Choroid plexus epithelial cell (primary cell): ENCODE results near the gene MTOR.

ENCODE experiments used
- DNase-seq: peaks from one replicate; pipeline ENCODE4 v3.0.0-alpha.2; 2010; ENCODE audit warnings: low read depth
- H3K4me3 ChIP-seq: 2 replicates; pipeline ENCODE4 v1.5.1; 2011; ENCODE audit warnings: low read depth, mild to moderate bottlenecking, control low read depth, low read length, moderate library complexity
- TF ChIP-seq, protein P1 (sequence below): conservative IDR thresholded peaks from 2 replicates; pipeline ENCODE4 v1.5.1; 2011; ENCODE audit warnings: low read depth, mild to moderate bottlenecking, control low read depth, inconsistent platforms, low read length, moderate library complexity

Gene MTOR

DNA sequence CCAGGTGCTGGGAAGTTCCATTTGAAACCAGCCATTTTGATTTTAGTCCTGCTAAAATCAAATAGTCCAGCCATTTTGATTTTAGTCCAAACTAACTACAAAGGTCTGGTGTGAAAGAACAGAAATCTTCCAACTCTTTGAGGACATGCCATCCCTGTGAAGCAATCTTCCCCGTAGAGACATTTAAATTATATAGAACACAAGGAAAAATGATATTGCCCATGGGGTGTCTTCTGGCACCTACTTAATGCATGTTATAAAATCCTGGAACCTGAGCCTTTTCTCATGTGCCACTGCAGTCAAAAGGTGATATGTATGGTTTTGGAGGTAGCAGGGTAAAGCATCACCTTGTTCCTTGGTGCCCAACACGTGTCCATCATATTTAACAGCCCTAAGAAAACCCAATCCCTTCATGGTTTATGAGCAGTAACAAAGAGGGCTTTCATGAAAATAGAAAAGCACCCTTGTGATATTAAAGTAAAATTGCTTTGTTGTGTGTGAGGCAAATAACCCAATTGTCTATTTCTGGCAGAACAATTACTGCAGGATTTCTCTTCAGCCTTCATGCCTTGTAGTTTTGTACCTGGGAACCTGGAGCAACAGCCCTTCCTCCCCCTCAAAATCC lies 46.9 kb downstream of the MTOR start:
- no peak overlapping the region for H3K4me3 ChIP-seq
- no peak for DNase-seq
- TF ChIP-seq, protein P1, sequence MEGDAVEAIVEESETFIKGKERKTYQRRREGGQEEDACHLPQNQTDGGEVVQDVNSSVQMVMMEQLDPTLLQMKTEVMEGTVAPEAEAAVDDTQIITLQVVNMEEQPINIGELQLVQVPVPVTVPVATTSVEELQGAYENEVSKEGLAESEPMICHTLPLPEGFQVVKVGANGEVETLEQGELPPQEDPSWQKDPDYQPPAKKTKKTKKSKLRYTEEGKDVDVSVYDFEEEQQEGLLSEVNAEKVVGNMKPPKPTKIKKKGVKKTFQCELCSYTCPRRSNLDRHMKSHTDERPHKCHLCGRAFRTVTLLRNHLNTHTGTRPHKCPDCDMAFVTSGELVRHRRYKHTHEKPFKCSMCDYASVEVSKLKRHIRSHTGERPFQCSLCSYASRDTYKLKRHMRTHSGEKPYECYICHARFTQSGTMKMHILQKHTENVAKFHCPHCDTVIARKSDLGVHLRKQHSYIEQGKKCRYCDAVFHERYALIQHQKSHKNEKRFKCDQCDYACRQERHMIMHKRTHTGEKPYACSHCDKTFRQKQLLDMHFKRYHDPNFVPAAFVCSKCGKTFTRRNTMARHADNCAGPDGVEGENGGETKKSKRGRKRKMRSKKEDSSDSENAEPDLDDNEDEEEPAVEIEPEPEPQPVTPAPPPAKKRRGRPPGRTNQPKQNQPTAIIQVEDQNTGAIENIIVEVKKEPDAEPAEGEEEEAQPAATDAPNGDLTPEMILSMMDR = no peak

DNA sequence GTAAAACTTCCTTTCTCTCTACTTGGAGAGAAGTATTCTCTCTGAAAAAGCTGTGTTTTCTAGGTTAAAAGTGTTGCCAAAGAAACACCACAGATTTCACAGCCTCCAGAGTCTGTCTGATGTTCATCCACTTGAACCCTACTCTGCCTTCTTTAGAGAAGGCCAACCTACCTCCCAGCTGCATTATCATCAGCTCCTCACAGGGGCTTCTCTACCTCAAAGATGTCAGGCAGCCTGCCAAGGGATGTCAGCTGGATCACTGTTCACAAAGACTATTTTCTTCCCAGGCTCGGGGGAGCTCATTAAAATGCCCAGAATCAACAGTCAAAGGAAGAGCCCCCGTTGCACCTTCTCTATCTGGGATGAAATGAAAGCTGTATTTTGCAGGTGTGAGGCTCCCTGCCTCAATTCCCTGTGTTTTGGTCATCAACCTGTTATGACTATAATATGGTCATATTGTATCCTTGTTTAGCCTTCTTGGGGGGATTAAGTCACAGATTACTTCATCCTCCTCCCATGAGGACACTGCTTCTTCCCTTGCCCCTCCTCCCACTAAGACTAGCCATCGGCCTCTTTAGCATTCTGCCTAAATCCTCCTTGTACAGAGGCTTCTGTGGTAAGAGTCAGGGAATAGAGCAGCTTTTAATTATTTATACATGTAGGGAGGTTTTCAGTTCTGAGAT lies 47.5 kb downstream of the MTOR start:
- DNase-seq = no peak
- TF ChIP-seq, protein P1 = no peak
- no peak overlapping the region for H3K4me3 ChIP-seq

DNA sequence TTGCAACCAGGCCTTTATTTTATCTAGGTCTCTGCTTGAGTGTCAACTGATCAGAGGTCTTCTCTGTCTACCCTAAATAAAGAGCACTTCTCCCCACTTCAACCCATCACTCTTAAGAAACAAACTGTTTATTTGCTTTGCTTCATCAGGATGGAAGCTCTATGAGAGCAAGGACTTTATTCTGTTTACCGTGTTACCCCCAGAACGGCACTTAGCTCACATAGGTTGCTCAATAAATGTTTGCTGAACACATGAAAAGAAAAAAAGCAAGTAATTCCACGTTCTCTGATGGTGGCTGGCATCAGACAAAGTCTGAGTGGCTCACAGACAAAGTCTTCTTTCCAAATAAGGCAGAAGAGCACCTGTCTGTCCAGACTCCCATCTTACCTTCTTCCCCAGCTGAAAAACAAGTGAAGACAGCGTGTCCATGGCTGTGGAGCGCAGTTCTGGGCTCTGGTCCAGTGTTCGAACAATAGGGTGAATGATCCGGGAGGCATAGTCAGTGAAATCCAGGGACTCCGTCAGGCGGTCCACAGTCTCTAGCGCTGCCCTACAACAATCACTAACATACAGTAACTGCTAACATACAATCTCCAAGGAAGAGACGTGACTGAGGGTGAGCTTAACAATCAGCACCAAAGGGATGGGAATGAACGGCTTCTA lies 50.3 kb downstream of the MTOR start:
- TF ChIP-seq, protein P1 = no peak
- no peak for DNase-seq
- H3K4me3 ChIP-seq = no peak overlapping the region

DNA sequence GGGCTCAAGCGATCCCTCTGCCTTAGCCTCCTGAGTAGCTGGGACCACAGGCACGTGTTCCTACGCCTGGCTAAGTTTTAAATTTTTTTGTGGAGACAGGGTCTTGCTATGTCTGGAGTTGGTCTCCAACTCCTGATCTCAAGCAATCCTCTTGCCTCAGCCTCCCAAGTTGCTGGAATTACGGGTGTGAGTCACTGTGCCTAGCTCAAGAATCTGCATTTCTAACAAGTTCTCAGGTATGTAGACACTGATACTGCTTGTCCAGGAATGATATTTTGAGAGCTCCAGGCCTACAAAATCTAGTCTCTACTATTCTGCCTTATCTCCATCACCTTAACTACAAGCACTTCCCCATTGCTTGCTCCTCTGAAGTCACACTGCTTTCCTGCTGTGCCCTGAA lies 50.9 kb downstream of the MTOR start:
- H3K4me3 ChIP-seq = no peak overlapping the region
- no peak for DNase-seq
- TF ChIP-seq, protein P1 = no peak

DNA sequence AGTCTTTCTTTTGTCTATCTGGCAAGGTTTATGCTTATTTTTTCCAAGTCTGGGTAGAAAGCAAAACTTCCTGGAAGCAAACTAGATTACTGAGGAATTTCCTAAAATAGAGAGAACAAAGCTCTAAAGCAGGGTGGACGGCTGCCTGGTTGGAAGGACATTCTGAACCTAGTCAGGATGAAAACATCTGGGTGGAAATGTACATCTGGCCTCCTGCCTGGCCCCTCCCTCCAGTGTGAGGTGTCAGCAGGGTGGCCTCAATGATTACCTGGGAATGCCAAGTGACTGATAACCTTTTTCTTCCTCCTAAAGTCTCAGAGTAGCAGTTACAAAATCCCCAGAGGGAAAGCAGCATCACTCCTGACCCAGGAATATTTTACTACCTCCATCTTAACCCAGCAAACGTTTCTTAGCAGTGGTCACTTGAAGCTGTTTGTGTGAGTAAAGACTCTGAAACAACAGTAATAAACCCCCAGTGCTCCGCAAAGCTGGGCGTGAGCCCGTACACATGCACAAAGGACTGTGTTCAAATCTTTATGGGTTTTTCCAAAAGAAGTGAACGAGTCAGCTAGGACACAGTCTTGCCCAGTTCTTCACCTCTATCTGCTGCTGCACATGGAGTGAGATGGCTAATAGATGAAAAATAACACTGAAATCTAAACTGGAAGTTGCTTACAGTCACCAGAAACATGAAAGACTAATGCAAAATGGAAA lies 54.3 kb downstream of the MTOR start:
- TF ChIP-seq, protein P1 = no peak
- H3K4me3 ChIP-seq = no peak overlapping the region
- peak; percentile 14 for DNase-seq

DNA sequence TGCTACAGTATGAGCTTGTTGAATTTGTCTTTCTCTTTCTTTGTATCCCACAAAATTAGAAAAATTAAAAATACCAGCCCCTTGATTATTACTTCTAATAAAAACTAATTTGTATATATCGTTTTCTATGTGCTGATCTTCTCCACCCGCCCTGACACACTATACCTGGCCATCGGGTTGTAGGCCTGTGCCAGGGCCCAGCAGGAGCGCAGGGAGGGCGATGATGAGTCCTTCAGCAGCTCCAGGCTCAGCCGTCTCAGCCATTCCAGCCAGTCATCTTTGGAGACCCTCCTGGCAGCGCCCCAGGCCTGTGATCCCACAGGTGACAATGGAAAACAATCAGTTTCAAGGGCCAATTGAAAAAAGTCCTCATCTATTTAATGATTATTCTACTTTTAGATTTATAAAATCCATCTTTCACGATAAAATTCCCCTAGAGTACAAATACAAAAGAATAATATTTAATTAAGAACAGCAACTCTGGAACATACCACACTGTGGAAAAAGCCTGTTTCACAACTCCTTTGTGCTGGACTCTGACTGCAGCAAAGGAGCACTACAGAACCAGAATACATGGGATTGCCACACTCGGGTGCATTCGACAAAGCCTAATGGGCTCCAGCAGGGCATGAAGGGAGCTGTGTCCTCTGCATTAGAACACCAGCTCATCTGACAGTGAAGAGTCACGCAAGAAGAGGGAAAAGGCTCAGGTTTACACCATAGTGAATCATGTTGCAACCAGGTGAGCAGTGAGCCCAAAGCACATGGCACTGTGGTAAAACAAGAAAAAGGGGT lies 57.8 kb downstream of the MTOR start:
- no peak overlapping the region for H3K4me3 ChIP-seq
- TF ChIP-seq, protein P1 = no peak
- no peak for DNase-seq
